Kidney (tissue), 14 donors: ENCODE measurements around the gene RAMP3. TPM values are rescaled to one million over a fixed set of nuclear protein-coding genes. Genes with fewer than 3 reads are reported as not detected.

ENCODE experiments used
- DNase-seq, 5 donors: peaks; one replicate each; pipeline ENCODE4 v3.0.0-alpha.2; 2013 to 2020
- FAIRE-seq: peaks from 2 replicates; lab custom pipeline; 2012; peaks lifted over from hg19 to GRCh38; lab: Jason Lieb, UNC
- H3K27ac ChIP-seq, 2 donors: one replicate each; pipeline ENCODE4 v1.7.0; 2013; ENCODE audit warnings: low read depth in 2 of 2, low read length in 2 of 2, inconsistent platforms in 1 of 2
- H3K27me3 ChIP-seq: one replicate; pipeline ENCODE4 v1.7.1; 2013; ENCODE audit warnings: low read length, inconsistent platforms; ENCODE audit not compliant: control insufficient read depth, insufficient read depth
- H3K36me3 ChIP-seq, 3 donors: one replicate each; pipeline versions ENCODE4 v1.7.0 to v1.7.1; 2013; ENCODE audit warnings: low read length in 3 of 3, control low read depth in 1 of 3, inconsistent platforms in 1 of 3; ENCODE audit not compliant: insufficient read depth in 3 of 3, control insufficient read depth in 2 of 3
- H3K4me1 ChIP-seq, 3 donors: one replicate each; pipeline versions ENCODE4 v1.7.0 to v1.7.1; 2013; ENCODE audit warnings: low read length in 3 of 3, inconsistent platforms in 1 of 3, low read depth in 1 of 3; ENCODE audit not compliant: control insufficient read depth in 2 of 3, insufficient read depth in 2 of 3
- H3K4me3 ChIP-seq, 3 donors: one replicate each; pipeline versions ENCODE4 v1.7.0 to v1.8.1; 2013; ENCODE audit warnings: low read length in 3 of 3, control low read depth in 1 of 3, inconsistent platforms in 1 of 3
- H3K9ac ChIP-seq, 3 donors: one replicate each; pipeline versions ENCODE4 v1.7.0 to v1.7.1; 2013; ENCODE audit warnings: low read length in 3 of 3, control low read depth in 1 of 3, inconsistent platforms in 1 of 3
- H3K9me3 ChIP-seq, 3 donors: one replicate each; pipeline versions ENCODE4 v1.7.0 to v1.7.1; 2013; ENCODE audit warnings: low read length in 3 of 3, control low read depth in 1 of 3, inconsistent platforms in 1 of 3; ENCODE audit not compliant: control insufficient read depth in 2 of 3, insufficient read depth in 1 of 3
- CTCF ChIP-seq: IDR thresholded peaks from 3 replicates; pipeline ENCODE4 v1.5.1; 2012; ENCODE audit warnings: mild to moderate bottlenecking, moderate library complexity, borderline replicate concordance; ENCODE audit not compliant: insufficient read depth; ENCODE audit errors: extremely low read depth
- intact Hi-C: fragments of 100-400 bp; cut with DNase I; formaldehyde crosslinking; loops from one replicate; pipeline ENCODE4 v1.11.1; 2022
- polyA plus RNA-seq: library from polyadenylated mRNA; stranded (reverse); fragments of 350-450 nt; fragmentation: Illumina TruSeq; extraction: RNeasy Lipid Tissue Mini Kit (QIAGEN cat#74804); gene quantifications from one replicate; pipeline ENCODE4 v1.2.3, GENCODE V29; 2014; ENCODE audit warnings: low read depth, low replicate concordance; ENCODE audit not compliant: insufficient read depth
- total RNA-seq: library from RNA; stranded (reverse); fragmentation: NEBNext Ultra II Directional; extraction: Animal tissue kit (Norgen Biotek cat#: 25700); gene quantifications from one replicate; pipeline ENCODE4 v1.2.1, GENCODE V29; 2021
- donor health status: control.
- donor health status: control.
- donor health status: control.
- donor health status: control.
- donor health status: control.
- donor health status: DM: yes; HTN: yes; CAD: no.
- donor health status: Normal renal cell carcinoma (clear cell type).

RAMP3 gene
- total and polyA plus RNA-seq, 2 donors from 2014 or later, result 82.6 to 168 TPM

GRCh38 chr7:45150199-45150598 is 7.4 kb upstream of the RAMP3 start:
- FAIRE-seq (no peak), DNase-seq (peak in 2 of 5 donors; percentile 12 to 27)
- Histone ChIP-seq H3K9me3 (no peaks in the 10 kb centered on the region), H3K27me3 (no peaks in the 10 kb centered on the region), H3K4me1 (no peaks in the 10 kb centered on the region), H3K36me3 (no peaks in the 10 kb centered on the region), H3K27ac (no peak overlapping the region), H3K4me3 (no peak overlapping the region), H3K9ac (no peak overlapping the region)
- TF ChIP-seq CTCF, result no peak
- intact Hi-C loops, result loop anchor here (10.0 kb wide), 1 partner anchor 715 kb away; no protein-coding TSS in a partner anchor

DNA sequence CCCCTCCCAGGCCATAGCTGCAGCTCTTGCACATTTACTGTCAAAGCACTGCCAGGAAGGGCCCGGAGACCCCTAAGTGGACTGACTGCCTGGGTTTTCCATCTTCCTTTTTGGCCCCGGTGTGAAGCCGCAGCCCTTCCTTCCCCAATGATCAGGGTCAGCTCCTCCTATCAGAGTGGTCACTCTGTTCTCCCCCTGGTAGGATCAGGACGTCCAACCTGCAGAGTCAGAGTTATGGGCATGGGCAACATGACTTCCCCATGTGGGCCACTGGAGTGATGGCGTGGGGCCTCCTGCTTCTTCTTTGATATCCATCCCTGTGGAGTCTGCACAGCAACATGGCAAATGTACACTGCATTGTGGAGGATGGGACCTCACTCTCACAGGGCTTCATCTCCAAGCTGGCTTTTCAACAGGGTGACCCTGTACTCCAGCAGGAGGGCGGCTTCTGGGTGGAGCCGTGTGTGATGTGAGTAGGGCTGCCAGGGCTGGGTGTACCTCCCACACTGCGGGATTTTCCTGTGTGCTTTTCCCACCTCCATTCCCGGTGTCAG is 6.4 kb upstream of the RAMP3 start:
- no peak overlapping the region for H3K27ac ChIP-seq
- no peaks in the 10 kb centered on the region for H3K9me3 ChIP-seq
- H3K4me3 ChIP-seq, result no peak overlapping the region
- H3K27me3 ChIP-seq, result no peaks in the 10 kb centered on the region
- H3K36me3 ChIP-seq, result no peaks in the 10 kb centered on the region
- H3K9ac ChIP-seq, result no peak overlapping the region
- intact Hi-C loops, result loop anchor here (10.0 kb wide), 1 partner anchor 714 kb away; no protein-coding TSS in a partner anchor
- peak in 2 of 5 donors; percentile 18 to 75 for DNase-seq
- TF ChIP-seq CTCF, result no peak
- no peak for FAIRE-seq
- no peaks in the 10 kb centered on the region for H3K4me1 ChIP-seq

- Histone ChIP-seq H3K27me3 (peaks cover 3% of the 10 kb centered on the region), H3K9ac (no peak overlapping the region), H3K4me1 (peaks cover 0 to 2% (median 0%) of the 10 kb centered on the region in 3 donors), H3K9me3 (no peaks in the 10 kb centered on the region), H3K27ac (no peak overlapping the region), H3K36me3 (no peaks in the 10 kb centered on the region), H3K4me3 (no peak overlapping the region)
- DNase-seq, result peak in 1 of 5 donors; percentile 11
- no peak for FAIRE-seq
- no peak for TF ChIP-seq CTCF
- intact Hi-C loops, result loop anchor here (10.0 kb wide), 1 partner anchor 713 kb away; no protein-coding TSS in a partner anchor
Measured at GRCh38 chr7:45151967-45152366, 5.6 kb upstream of the RAMP3 start.
